RKO (cell line): ENCODE results near the gene MAPK12.
A peak's percentile ranks its signal among the peaks of the same experiment; 100 is the strongest.

Source experiments
- DNase-seq: peaks from one replicate; pipeline ENCODE4 v3.0.0-alpha.2; 2016; ENCODE audit warnings: low spot score

MAPK12 gene

GRCh38 chr22:50252082-50253045 lies 9.1 kb downstream of the MAPK12 start:
- peak; percentile 73 for DNase-seq

- DNase-seq = no peak
Measured at GRCh38 chr22:50251477-50252081, 9.9 kb downstream of the MAPK12 start.

- peak; percentile 81 for DNase-seq
Measured at GRCh38 chr22:50250555-50251476, 10.7 kb downstream of the MAPK12 start, which contains the start of gene HDAC10. TSS of gene HDAC10 (minus strand) at chr22:50251265. CDS start at chr22:50251032, 233 bp downstream.

- no peak for DNase-seq
Measured at GRCh38 chr22:50250249-50250554, 11.3 kb downstream of the MAPK12 start.

GRCh38 chr22:50249341-50250248 lies 11.9 kb downstream of the MAPK12 start:
- no peak for DNase-seq

- no peak for DNase-seq
Measured at GRCh38 chr22:50248196-50249081, 13.0 kb downstream of the MAPK12 start.

GRCh38 chr22:50247748-50248147 lies 13.7 kb downstream of the MAPK12 start:
- no peak for DNase-seq

- DNase-seq = no peak
Measured at GRCh38 chr22:50246242-50247175, 15.0 kb downstream of the MAPK12 start.

GRCh38 chr22:50245214-50246072 lies 16.0 kb downstream of the MAPK12 start:
- DNase-seq = no peak

- peak; percentile 94 for DNase-seq
Measured at GRCh38 chr22:50244420-50245213, 16.9 kb downstream of the MAPK12 start, which contains the start of gene TUBGCP6. TSS of gene TUBGCP6 (minus strand) at chr22:50245023. CDS start at chr22:50244459, 564 bp downstream.

GRCh38 chr22:50243685-50244419 lies 17.6 kb downstream of the MAPK12 start:
- DNase-seq = peak; percentile 55

GRCh38 chr22:50242406-50242949 lies 19.0 kb downstream of the MAPK12 start:
- DNase-seq = peak; percentile 36

GRCh38 chr22:50238755-50239154 lies 22.7 kb downstream of the MAPK12 start:
- DNase-seq = no peak

- no peak for DNase-seq
Measured at GRCh38 chr22:50236731-50237409, 24.6 kb downstream of the MAPK12 start.

GRCh38 chr22:50233223-50233622 lies 28.3 kb downstream of the MAPK12 start:
- no peak for DNase-seq
